T-helper 1 cell treated with Interleukin-12 subunit alpha and Interleukin-12 subunit beta and Interleukin-4 antibody, amounts not matched to agents 30 μg/mL and 1 μg/mL, for 36 hours (primary cell): ENCODE measurements around the gene PTPRE.

Experiments
- H3K27ac Mint-ChIP-seq: one replicate; pipeline ENCODE4 v1.8.0; 2021; ENCODE audit warnings: mild to moderate bottlenecking, mixed read lengths
- H3K27me3 Mint-ChIP-seq: one replicate; pipeline ENCODE4 v1.8.0; 2021; ENCODE audit warnings: low read depth, mixed read lengths
- H3K36me3 Mint-ChIP-seq: one replicate; pipeline ENCODE4 v1.8.0; 2021; ENCODE audit warnings: low read depth, mixed read lengths
- H3K4me1 Mint-ChIP-seq: one replicate; pipeline ENCODE4 v1.8.0; 2021; ENCODE audit warnings: low read depth, mixed read lengths
- H3K4me3 Mint-ChIP-seq: one replicate; pipeline ENCODE4 v1.8.0; 2021; ENCODE audit warnings: mild to moderate bottlenecking, moderate library complexity, mixed read lengths
- H3K9me3 Mint-ChIP-seq: one replicate; pipeline ENCODE4 v1.8.0; 2021; ENCODE audit warnings: mixed read lengths

The PTPRE gene

DNA sequence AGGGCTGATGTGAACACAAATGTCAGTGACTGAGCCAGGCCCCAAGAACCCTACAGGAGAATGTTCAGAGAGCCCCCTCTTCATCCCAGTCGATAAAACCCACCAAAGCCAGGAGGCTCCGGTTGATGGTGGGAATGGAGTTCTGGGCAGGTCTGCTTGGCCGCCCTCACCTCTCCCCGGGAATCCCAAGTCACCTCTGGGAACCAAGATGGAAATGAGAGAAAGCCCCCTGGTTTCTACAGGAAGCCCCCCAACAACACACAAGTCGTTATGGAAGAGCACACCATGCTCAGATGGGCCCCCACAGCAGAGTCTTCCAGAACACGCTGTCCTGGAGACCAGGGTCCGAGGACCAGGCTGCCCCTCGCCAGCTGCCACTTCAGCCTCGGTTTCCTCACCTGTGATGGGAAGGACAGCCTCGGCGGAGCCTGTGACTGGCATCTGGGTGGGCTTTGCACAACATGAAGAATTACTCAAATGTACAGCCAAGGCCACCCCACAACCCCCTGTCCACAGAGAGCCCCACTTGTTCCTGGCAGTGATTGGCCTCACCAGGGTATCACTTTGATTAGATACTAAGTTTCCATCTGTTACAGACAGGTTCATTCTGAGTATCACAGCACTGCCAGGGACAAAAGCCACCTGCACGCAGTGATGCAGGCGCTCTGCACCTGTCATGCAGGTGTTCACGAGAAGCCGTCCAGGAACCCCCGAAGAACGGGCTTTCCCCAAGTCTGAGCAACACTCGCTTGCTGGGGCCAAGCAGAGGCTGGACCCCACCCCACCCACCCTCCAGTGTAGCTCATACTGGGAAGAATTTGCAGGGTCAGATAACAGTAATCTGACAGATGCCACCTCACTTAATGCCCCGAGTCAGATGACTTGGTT lies 161.7 kb downstream of the PTPRE start:
- peaks cover 62% of the 10 kb centered on the region for H3K36me3 Mint-ChIP-seq
- H3K27me3 Mint-ChIP-seq, result no peaks in the 10 kb centered on the region
- H3K9me3 Mint-ChIP-seq, result no peaks in the 10 kb centered on the region
- H3K4me1 Mint-ChIP-seq, result peaks cover 41% of the 10 kb centered on the region
- H3K27ac Mint-ChIP-seq, result no peak overlapping the region
- H3K4me3 Mint-ChIP-seq, result no peak overlapping the region

DNA sequence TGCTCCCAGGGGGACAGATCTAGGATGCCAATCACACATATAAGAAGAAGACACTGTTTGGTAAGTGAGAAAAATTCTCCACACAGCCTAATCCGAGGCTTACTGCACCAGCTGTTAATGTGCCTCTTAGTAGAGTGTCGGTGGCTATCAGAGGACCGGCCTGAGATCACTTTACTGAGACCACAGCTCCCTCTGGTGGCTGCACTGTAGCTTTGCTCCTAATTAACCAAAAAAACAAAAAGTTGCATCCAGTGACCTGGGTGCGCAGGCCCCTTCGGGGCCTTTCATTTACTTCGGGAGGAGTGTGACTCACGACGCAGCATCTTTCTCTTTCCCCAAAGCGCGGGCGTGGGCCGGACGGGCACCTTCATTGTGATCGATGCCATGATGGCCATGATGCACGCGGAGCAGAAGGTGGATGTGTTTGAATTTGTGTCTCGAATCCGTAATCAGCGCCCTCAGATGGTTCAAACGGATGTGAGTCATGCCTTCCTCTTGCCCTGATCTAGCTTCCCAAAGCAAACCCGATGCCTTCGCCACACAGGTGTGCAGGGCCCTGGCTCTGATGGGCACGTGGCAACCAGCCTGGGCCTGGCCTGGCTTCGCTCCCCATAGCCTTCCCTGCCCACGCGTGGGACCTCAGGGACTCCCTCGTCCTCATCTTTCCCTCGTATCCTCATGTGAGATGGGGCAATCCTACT lies 162.6 kb downstream of the PTPRE start:
- Mint-ChIP-seq H3K4me1 (peaks cover 36% of the 10 kb centered on the region), H3K4me3 (no peak overlapping the region), H3K36me3 (peaks cover 65% of the 10 kb centered on the region), H3K27me3 (no peaks in the 10 kb centered on the region), H3K9me3 (no peaks in the 10 kb centered on the region), H3K27ac (no peak overlapping the region)

DNA sequence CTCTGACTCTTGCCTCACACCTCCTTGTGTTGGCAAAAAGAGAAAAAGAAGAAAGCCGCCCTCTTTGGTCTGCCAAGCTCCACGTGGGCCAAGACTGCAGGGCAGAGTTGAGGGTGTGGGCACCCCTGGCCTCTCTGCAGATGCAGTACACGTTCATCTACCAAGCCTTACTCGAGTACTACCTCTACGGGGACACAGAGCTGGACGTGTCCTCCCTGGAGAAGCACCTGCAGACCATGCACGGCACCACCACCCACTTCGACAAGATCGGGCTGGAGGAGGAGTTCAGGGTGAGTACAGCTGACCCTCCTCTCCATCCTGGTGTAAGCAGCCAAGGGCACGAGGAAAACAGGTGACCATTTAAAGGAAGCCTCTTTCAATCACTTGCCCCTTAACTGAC lies 163.3 kb downstream of the PTPRE start:
- peaks cover 30% of the 10 kb centered on the region for H3K4me1 Mint-ChIP-seq

DNA sequence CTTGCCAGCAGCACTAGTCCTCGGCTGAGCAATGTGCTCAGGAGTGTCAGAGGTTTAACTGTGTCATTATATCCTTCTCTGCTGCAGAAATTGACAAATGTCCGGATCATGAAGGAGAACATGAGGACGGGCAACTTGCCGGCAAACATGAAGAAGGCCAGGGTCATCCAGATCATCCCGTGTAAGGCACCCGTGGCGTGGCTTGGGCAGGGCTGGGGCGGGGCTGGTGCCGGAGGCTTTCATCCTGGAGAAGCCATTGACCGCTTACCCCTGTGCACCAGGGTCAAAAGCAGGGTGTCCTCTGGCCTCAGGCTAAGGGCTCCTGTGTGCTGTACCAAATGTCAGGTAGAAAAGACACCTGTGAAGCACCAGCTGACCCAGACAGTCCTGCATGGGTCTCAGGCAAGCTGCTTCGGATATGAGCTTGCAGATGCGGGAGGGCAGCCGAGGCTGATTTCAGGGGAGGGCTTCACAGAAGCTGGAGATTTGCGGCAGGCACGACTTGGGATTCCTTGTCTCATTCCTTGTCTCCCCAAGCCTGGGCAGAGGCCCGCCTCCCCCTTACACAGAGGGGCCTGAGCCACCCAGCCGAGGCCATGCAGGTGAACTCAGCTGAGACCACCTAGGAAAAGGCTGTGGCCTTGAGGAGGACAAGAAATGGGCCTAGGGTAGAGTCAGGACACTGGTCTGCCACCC lies 164.0 kb downstream of the PTPRE start:
- Mint-ChIP-seq H3K4me1 (peaks cover 23% of the 10 kb centered on the region), H3K36me3 (peaks cover 61% of the 10 kb centered on the region), H3K9me3 (no peaks in the 10 kb centered on the region), H3K27me3 (no peaks in the 10 kb centered on the region), H3K4me3 (no peak overlapping the region), H3K27ac (no peak overlapping the region)

More for the DNA sequence above, 163.3 kb downstream of the PTPRE start:
- H3K4me3 Mint-ChIP-seq, result no peak overlapping the region
- H3K27ac Mint-ChIP-seq, result no peak overlapping the region
- no peaks in the 10 kb centered on the region for H3K27me3 Mint-ChIP-seq
- H3K9me3 Mint-ChIP-seq, result no peaks in the 10 kb centered on the region
- H3K36me3 Mint-ChIP-seq, result peaks cover 65% of the 10 kb centered on the region

DNA sequence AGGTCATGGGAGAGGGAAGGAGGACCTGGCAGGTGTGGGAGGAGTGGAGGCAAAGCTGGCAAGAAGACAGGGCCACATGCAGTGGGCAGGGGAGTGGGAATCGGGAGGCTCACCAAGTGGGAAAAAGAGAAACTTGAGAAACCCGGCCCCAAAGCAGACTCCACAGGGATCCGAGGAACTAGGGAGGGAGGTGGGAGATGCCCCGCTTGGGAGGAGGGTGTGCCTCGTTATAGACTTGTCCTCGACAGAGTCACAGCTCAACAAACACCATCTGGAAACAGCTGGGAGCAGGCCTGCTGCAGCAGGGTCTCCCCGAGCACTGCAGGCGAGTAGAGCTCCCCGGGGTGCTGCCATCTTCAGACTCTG lies 164.5 kb downstream of the PTPRE start:
- Mint-ChIP-seq H3K27ac (no peak overlapping the region), H3K36me3 (peaks cover 58% of the 10 kb centered on the region), H3K27me3 (no peaks in the 10 kb centered on the region), H3K4me3 (no peak overlapping the region), H3K4me1 (peaks cover 21% of the 10 kb centered on the region), H3K9me3 (no peaks in the 10 kb centered on the region)

DNA sequence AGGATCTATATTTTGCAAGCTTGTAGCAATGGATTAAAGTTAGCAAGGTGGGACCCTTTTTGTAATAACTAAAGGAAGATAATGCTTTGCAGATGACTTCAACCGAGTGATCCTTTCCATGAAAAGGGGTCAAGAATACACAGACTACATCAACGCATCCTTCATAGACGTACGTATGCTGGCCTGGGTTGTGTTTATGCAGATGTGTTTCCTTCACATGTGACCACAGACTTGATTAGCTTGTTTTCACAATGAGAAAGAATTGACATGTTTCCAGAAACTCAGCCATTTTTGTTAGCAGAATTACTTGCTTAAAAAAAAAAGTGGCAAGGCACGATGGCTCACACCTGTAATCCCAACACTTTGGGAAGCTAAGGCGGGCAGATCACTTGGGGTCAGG lies 165.1 kb downstream of the PTPRE start:
- H3K27me3 Mint-ChIP-seq, result no peaks in the 10 kb centered on the region
- no peaks in the 10 kb centered on the region for H3K9me3 Mint-ChIP-seq
- peaks cover 54% of the 10 kb centered on the region for H3K36me3 Mint-ChIP-seq

DNA sequence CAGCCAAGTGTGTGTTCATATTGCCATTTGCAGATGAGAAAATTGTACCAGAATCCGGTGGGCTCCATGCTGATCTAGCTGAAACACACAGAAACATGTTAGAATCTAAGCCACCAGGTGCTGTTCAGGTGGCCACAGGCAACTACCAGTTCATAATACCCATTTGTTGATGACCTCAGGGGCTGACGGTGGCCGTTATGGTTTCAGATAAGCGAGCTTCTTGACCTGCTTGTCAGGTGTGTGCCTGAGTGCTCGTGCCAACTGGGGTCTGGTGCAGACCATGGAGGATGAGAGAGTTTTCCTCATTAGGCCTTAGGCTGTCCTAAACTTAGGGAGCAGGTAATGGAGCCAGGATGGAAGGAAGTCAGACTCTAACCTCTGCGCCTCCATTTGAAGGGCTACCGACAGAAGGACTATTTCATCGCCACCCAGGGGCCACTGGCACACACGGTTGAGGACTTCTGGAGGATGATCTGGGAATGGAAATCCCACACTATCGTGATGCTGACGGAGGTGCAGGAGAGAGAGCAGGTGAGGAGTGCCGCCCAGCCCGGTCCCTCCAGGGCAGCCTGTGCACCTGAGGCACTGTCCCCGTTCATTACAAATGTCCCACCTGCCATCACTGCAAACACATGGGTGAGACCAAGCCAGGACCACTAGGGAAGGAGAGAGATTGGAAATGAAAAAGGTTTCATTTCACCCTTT lies 166.2 kb downstream of the PTPRE start:
- Mint-ChIP-seq H3K27ac (no peak overlapping the region), H3K27me3 (no peaks in the 10 kb centered on the region), H3K9me3 (no peaks in the 10 kb centered on the region), H3K4me3 (no peak overlapping the region), H3K4me1 (peaks cover 12% of the 10 kb centered on the region), H3K36me3 (peaks cover 48% of the 10 kb centered on the region)

More for the DNA sequence above, 165.1 kb downstream of the PTPRE start:
- Mint-ChIP-seq H3K4me3 (no peak overlapping the region), H3K27ac (no peak overlapping the region), H3K4me1 (peaks cover 17% of the 10 kb centered on the region)

DNA sequence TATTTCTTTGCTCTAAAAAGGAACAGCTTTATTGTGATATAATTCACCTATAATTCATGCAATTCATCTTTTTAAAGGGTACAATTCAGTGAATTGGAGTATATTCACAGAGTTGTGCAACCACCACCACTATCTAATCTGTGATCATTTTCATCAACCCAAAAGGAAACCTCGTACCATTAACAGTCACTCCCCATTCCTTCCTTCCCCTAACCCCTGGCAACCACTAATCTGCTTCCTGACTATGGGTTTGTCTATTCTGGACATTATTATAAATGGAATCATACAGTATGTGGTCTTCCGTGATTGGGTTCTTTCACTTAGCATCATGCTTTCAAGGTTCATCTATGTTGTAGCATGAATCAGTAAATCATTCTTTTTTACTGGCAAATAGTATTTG lies 167.0 kb downstream of the PTPRE start:
- Mint-ChIP-seq H3K36me3 (peaks cover 48% of the 10 kb centered on the region), H3K27me3 (no peaks in the 10 kb centered on the region), H3K4me1 (peaks cover 12% of the 10 kb centered on the region), H3K9me3 (no peaks in the 10 kb centered on the region), H3K4me3 (no peak overlapping the region), H3K27ac (no peak overlapping the region)

DNA sequence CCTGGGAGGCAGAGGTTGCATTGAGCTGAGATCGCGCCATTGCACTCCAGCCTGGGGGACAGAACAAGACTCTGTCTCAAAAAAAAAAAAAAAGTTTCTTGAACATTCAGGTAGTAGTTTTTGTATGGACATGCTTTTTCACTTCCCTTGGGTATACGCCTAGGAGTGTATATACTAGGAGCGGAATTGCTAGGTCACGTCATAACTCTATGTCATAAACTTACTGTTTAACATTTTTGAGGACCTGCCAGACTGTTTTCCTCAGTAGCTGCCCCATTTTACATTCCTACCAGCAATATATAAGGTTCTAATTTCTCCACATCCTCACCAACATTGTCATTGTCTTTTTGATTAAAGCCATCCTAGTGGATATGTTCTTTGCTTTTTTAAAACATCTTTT lies 167.7 kb downstream of the PTPRE start:
- no peaks in the 10 kb centered on the region for H3K27me3 Mint-ChIP-seq
- H3K27ac Mint-ChIP-seq, result no peak overlapping the region
- H3K4me1 Mint-ChIP-seq, result peaks cover 10% of the 10 kb centered on the region
- no peak overlapping the region for H3K4me3 Mint-ChIP-seq
- H3K9me3 Mint-ChIP-seq, result no peaks in the 10 kb centered on the region
- H3K36me3 Mint-ChIP-seq, result peaks cover 50% of the 10 kb centered on the region

DNA sequence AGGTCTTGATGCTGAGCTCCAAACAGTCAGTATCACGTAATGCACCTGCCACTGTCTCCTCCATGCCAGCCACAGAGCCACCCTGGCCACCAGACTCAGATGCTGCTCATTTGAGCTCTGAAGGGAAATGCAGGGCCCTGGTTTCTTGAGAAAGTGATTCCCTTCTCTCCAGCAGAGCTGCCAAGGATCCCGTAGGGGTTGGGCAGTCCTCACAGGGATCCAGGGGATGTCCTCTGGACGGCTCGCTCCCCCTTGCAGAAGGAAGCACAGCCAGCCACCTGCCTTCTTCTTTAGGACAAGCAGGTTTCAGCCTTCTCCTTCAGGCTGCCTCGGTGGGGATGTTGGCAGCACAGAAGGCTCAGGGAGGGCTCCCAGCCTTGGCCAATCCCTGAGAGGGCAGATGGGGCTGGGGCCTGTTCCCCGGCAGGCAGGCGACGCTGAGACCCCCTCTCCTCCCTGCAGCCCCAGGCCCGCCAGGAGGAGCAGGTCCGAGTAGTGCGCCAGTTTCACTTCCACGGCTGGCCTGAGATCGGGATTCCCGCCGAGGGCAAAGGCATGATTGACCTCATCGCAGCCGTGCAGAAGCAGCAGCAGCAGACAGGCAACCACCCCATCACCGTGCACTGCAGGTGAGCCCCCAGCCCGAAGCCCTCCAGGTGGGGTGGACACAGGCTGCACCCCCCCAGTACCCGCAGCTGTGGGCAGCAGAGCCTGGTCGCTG lies 170.4 kb downstream of the PTPRE start:
- Mint-ChIP-seq H3K4me3 (no peak overlapping the region), H3K27ac (no peak overlapping the region), H3K9me3 (no peaks in the 10 kb centered on the region), H3K36me3 (peaks cover 42% of the 10 kb centered on the region), H3K27me3 (no peaks in the 10 kb centered on the region), H3K4me1 (peaks cover 9% of the 10 kb centered on the region)

DNA sequence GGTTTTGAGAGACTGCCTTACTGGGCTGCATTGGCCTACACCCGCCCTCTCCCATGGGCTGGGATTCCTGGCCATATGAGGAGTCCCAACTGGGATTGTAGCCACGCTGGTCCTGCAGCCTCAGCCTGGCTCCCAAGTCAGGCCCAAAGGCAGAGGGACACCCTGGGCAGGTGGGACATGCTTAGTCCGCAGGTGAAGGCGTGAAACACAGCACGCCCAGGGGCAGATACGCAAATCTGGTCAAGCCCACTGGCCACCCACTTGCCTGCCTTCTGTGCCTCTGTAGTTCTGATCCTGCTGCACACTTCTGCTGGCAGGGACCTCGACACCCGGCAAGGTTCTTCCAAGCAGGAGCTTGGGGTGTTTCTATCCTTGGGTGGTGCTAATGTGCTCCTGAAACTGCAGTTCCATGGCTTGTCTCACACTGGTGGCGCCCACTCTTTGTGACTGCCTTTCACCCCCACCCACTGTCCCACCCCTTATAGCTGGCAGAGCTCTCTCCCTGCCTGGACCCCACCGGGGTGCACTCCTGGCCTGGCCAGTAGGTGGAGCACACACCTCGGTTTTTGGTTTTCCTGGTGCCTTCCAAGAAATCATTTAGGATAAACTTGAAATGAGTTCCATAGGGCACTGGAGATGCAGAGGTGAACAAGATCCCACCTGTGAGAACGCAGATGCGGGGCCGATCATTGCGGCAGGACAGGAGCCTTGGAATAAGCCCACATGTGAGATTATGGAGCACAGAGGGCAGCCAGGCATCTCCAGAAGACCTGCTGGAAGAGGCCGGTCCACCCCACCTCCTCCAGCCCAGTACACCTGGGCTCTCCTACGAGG lies 171.4 kb downstream of the PTPRE start:
- Mint-ChIP-seq H3K27ac (no peak overlapping the region), H3K36me3 (peaks cover 37% of the 10 kb centered on the region), H3K9me3 (no peaks in the 10 kb centered on the region), H3K27me3 (no peaks in the 10 kb centered on the region), H3K4me1 (peaks cover 7% of the 10 kb centered on the region), H3K4me3 (no peak overlapping the region)

DNA sequence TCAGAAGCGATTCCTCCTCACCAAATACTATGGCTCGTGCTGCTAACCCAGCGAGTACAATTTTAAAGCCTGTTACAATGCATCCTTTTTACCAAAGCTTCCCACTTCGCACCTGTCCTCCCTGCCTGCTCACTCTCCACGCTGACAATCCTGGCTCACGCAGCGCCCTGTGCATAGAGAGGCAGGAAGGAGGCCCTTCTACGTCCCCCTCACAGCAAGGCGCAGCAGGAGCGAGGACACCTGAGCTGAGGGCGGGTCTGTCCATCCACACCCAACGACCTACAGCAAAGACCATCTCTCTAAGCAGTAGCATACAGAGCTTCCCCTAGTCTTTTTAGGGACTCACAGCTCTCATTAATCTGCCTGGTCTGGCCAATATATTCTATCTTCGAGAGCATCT lies 173.3 kb downstream of the PTPRE start:
- no peak overlapping the region for H3K4me3 Mint-ChIP-seq
- peaks cover 29% of the 10 kb centered on the region for H3K36me3 Mint-ChIP-seq
- no peaks in the 10 kb centered on the region for H3K4me1 Mint-ChIP-seq
- H3K9me3 Mint-ChIP-seq, result no peaks in the 10 kb centered on the region
- no peak overlapping the region for H3K27ac Mint-ChIP-seq
- H3K27me3 Mint-ChIP-seq, result no peaks in the 10 kb centered on the region

DNA sequence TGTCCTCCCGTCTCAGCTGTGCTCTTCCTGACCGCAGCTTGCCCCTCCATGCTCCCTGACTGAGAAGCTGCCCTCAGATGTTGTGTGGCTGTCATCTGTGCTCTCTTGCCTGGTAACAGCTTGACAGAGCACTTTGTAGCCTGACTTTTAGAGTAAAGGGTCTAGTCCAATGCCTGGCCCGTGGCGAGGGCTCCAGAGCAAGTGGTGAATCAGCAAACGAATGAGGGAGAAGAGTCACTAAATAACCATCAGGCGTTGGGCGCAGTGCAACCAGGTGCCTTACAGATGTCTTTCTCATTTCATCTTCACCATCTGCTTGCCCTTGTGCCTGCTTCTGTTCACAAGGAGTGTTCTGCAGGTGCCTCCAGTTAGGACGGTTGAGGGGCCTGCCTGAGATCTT lies 173.7 kb downstream of the PTPRE start:
- Mint-ChIP-seq H3K36me3 (peaks cover 26% of the 10 kb centered on the region), H3K27me3 (no peaks in the 10 kb centered on the region), H3K4me3 (no peak overlapping the region), H3K9me3 (no peaks in the 10 kb centered on the region), H3K4me1 (no peaks in the 10 kb centered on the region), H3K27ac (no peak overlapping the region)
